GM23338 (cell line): Measurements from ENCODE around the gene CYSTM1.

Experiments
- CREB1 ChIP-seq: fragments of 250-450 bp; sonication (Bioruptor Pico); IDR thresholded peaks from 2 replicates; pipeline ENCODE4 v1.5.0; 2020; ENCODE audit warnings: low read depth, mild to moderate bottlenecking, moderate library complexity
- EZH2 ChIP-seq: fragments of 200-600 bp; sonication (generic); IDR thresholded peaks from one replicate; pipeline ENCODE4 v1.8.0; 2017; ENCODE audit warnings: antibody characterized with exemption, mild to moderate bottlenecking, low read depth; ENCODE audit not compliant: unreplicated experiment
- EZH2phosphoT487 ChIP-seq: fragments of 200-600 bp; sonication (generic); IDR thresholded peaks from one replicate; pipeline ENCODE4 v1.8.1; 2018; ENCODE audit warnings: antibody characterized with exemption; ENCODE audit not compliant: unreplicated experiment
- JUNB ChIP-seq: IDR thresholded peaks from one replicate; pipeline ENCODE4 v1.6.1; 2016; ENCODE audit warnings: antibody characterized with exemption; ENCODE audit not compliant: unreplicated experiment
- NANOG ChIP-seq: IDR thresholded peaks from 2 replicates; pipeline ENCODE4 v1.6.1; 2016; ENCODE audit warnings: antibody characterized with exemption, borderline replicate concordance
- POLR2AphosphoS5 ChIP-seq: IDR thresholded peaks from 2 replicates; pipeline ENCODE4 v1.6.1; 2016; ENCODE audit warnings: antibody characterized with exemption, low read depth
- STAT1 ChIP-seq: IDR thresholded peaks from one replicate; pipeline ENCODE4 v1.6.1; 2016; ENCODE audit warnings: antibody characterized with exemption; ENCODE audit not compliant: unreplicated experiment
- ZNF114 ChIP-seq: fragments of 250-450 bp; sonication (Bioruptor Pico); IDR thresholded peaks from 2 replicates; pipeline ENCODE4 v1.5.0; 2020; ENCODE audit warnings: mild to moderate bottlenecking, moderate library complexity
- ZNF331 ChIP-seq: fragments of 250-450 bp; sonication (Bioruptor Pico); IDR thresholded peaks from 2 replicates; pipeline ENCODE4 v1.5.0; 2020; ENCODE audit warnings: low read depth, mild to moderate bottlenecking, moderate library complexity
- TF ChIP-seq, protein P1 (sequence below), 2 experiments: fragments of 200-600 bp in 1 of 2; sonication (generic) in 1 of 2; conservative IDR thresholded peaks; 2 replicates each; pipeline versions ENCODE4 v1.5.1 to v1.6.1; 2016 to 2017; ENCODE audit warnings: antibody characterized with exemption in 2 of 2, low read depth in 2 of 2, mild to moderate bottlenecking in 2 of 2, moderate library complexity in 1 of 2
- TF ChIP-seq, protein P2 (sequence below): IDR thresholded peaks from one replicate; pipeline ENCODE4 v1.6.1; 2018; ENCODE audit warnings: antibody characterized with exemption; ENCODE audit not compliant: unreplicated experiment
- TF ChIP-seq, protein P3 (sequence below): IDR thresholded peaks from 2 replicates; pipeline ENCODE4 v1.6.1; 2016; ENCODE audit warnings: antibody characterized with exemption
- TF ChIP-seq, protein P4 (sequence below): fragments of 250-450 bp; sonication (Bioruptor Pico); IDR thresholded peaks from 2 replicates; pipeline ENCODE4 v1.5.0; 2020; ENCODE audit warnings: mild to moderate bottlenecking, moderate library complexity

DNA sequence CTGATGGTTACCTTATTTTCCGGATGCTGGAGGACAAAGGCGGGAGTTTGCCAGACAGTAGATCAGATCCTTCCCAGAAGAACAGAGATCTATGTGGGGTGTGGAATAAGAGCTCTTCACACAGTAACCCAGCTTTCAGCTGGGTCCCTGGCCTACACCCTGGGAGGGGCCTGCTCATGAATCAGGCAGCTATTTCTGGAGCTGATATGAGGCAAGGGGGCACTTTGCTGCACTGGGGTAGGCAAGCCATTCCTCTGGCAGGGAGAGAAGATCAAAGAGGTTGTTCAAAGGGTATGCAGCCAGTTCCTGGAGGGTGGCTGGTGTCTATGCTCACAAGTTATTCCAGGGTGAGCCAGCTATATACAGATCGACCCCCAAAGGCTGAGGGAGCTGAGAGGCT is 48.6 kb downstream of the CYSTM1 start:
- TF ChIP-seq, protein P1, sequence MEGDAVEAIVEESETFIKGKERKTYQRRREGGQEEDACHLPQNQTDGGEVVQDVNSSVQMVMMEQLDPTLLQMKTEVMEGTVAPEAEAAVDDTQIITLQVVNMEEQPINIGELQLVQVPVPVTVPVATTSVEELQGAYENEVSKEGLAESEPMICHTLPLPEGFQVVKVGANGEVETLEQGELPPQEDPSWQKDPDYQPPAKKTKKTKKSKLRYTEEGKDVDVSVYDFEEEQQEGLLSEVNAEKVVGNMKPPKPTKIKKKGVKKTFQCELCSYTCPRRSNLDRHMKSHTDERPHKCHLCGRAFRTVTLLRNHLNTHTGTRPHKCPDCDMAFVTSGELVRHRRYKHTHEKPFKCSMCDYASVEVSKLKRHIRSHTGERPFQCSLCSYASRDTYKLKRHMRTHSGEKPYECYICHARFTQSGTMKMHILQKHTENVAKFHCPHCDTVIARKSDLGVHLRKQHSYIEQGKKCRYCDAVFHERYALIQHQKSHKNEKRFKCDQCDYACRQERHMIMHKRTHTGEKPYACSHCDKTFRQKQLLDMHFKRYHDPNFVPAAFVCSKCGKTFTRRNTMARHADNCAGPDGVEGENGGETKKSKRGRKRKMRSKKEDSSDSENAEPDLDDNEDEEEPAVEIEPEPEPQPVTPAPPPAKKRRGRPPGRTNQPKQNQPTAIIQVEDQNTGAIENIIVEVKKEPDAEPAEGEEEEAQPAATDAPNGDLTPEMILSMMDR (conservative IDR thresholded peaks at IDR 0.05; ENCODE audit: low read depth in 2 of 2): no peak
- TF ChIP-seq POLR2AphosphoS5: no peak
- TF ChIP-seq EZH2: no peak
- no peak for TF ChIP-seq ZNF331
- TF ChIP-seq, protein P2, sequence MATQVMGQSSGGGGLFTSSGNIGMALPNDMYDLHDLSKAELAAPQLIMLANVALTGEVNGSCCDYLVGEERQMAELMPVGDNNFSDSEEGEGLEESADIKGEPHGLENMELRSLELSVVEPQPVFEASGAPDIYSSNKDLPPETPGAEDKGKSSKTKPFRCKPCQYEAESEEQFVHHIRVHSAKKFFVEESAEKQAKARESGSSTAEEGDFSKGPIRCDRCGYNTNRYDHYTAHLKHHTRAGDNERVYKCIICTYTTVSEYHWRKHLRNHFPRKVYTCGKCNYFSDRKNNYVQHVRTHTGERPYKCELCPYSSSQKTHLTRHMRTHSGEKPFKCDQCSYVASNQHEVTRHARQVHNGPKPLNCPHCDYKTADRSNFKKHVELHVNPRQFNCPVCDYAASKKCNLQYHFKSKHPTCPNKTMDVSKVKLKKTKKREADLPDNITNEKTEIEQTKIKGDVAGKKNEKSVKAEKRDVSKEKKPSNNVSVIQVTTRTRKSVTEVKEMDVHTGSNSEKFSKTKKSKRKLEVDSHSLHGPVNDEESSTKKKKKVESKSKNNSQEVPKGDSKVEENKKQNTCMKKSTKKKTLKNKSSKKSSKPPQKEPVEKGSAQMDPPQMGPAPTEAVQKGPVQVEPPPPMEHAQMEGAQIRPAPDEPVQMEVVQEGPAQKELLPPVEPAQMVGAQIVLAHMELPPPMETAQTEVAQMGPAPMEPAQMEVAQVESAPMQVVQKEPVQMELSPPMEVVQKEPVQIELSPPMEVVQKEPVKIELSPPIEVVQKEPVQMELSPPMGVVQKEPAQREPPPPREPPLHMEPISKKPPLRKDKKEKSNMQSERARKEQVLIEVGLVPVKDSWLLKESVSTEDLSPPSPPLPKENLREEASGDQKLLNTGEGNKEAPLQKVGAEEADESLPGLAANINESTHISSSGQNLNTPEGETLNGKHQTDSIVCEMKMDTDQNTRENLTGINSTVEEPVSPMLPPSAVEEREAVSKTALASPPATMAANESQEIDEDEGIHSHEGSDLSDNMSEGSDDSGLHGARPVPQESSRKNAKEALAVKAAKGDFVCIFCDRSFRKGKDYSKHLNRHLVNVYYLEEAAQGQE: no peak
- TF ChIP-seq EZH2phosphoT487: no peak
- TF ChIP-seq CREB1 (CRISPR knock-in tag): no peak
- no peak for TF ChIP-seq JUNB
- TF ChIP-seq, protein P3, sequence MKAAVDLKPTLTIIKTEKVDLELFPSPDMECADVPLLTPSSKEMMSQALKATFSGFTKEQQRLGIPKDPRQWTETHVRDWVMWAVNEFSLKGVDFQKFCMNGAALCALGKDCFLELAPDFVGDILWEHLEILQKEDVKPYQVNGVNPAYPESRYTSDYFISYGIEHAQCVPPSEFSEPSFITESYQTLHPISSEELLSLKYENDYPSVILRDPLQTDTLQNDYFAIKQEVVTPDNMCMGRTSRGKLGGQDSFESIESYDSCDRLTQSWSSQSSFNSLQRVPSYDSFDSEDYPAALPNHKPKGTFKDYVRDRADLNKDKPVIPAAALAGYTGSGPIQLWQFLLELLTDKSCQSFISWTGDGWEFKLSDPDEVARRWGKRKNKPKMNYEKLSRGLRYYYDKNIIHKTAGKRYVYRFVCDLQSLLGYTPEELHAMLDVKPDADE: no peak
- TF ChIP-seq ZNF114: no peak
- no peak for TF ChIP-seq NANOG
- TF ChIP-seq, protein P4, sequence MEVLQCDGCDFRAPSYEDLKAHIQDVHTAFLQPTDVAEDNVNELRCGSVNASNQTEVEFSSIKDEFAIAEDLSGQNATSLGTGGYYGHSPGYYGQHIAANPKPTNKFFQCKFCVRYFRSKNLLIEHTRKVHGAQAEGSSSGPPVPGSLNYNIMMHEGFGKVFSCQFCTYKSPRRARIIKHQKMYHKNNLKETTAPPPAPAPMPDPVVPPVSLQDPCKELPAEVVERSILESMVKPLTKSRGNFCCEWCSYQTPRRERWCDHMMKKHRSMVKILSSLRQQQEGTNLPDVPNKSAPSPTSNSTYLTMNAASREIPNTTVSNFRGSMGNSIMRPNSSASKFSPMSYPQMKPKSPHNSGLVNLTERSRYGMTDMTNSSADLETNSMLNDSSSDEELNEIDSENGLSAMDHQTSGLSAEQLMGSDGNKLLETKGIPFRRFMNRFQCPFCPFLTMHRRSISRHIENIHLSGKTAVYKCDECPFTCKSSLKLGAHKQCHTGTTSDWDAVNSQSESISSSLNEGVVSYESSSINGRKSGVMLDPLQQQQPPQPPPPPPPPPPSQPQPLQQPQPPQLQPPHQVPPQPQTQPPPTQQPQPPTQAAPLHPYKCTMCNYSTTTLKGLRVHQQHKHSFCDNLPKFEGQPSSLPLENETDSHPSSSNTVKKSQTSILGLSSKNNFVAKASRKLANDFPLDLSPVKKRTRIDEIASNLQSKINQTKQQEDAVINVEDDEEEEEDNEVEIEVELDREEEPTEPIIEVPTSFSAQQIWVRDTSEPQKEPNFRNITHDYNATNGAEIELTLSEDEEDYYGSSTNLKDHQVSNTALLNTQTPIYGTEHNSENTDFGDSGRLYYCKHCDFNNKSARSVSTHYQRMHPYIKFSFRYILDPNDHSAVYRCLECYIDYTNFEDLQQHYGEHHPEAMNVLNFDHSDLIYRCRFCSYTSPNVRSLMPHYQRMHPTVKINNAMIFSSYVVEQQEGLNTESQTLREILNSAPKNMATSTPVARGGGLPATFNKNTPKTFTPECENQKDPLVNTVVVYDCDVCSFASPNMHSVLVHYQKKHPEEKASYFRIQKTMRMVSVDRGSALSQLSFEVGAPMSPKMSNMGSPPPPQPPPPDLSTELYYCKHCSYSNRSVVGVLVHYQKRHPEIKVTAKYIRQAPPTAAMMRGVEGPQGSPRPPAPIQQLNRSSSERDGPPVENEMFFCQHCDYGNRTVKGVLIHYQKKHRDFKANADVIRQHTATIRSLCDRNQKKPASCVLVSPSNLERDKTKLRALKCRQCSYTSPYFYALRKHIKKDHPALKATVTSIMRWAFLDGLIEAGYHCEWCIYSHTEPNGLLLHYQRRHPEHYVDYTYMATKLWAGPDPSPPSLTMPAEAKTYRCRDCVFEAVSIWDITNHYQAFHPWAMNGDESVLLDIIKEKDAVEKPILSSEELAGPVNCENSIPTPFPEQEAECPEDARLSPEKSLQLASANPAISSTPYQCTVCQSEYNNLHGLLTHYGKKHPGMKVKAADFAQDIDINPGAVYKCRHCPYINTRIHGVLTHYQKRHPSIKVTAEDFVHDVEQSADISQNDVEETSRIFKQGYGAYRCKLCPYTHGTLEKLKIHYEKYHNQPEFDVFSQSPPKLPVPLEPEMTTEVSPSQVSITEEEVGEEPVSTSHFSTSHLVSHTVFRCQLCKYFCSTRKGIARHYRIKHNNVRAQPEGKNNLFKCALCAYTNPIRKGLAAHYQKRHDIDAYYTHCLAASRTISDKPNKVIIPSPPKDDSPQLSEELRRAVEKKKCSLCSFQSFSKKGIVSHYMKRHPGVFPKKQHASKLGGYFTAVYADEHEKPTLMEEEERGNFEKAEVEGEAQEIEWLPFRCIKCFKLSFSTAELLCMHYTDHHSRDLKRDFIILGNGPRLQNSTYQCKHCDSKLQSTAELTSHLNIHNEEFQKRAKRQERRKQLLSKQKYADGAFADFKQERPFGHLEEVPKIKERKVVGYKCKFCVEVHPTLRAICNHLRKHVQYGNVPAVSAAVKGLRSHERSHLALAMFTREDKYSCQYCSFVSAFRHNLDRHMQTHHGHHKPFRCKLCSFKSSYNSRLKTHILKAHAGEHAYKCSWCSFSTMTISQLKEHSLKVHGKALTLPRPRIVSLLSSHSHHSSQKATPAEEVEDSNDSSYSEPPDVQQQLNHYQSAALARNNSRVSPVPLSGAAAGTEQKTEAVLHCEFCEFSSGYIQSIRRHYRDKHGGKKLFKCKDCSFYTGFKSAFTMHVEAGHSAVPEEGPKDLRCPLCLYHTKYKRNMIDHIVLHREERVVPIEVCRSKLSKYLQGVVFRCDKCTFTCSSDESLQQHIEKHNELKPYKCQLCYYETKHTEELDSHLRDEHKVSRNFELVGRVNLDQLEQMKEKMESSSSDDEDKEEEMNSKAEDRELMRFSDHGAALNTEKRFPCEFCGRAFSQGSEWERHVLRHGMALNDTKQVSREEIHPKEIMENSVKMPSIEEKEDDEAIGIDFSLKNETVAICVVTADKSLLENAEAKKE (CRISPR knock-in tag): no peak
- TF ChIP-seq STAT1: no peak
